Measurements from ENCODE around the gene LMLN. TPM values are rescaled to one million over a fixed set of nuclear protein-coding genes. Genes with fewer than 3 reads are reported as not detected.
"Not testable (repeated sequence)": the region's sequence is repeated elsewhere in the genome, so short reads cannot be mapped to it uniquely, and the experiment has no call there.

Gene LMLN
- total RNA-seq, 3 donors from 2014 or later, result 3.8 to 8.1 (median 5.7) TPM

GRCh38 chr3:198051836-198052235 is 91.8 kb downstream of the LMLN start:
- no peak for TF ChIP-seq CTCF (IDR thresholded peaks at IDR 0.05)
- ATAC-seq (no peak), DNase-seq (no peak)
- Histone ChIP-seq H3K36me3 (ENCODE audit: low read depth) (no peaks in the 10 kb centered on the region), H3K4me3 (no peak overlapping the region), H3K4me1 (ENCODE audit: low read depth) (no peaks in the 10 kb centered on the region), H3K9me3 (no peaks in the 10 kb centered on the region)
- intact Hi-C loops (cut with DNase I, micrococcal nuclease), result no loop called here

- DNase-seq; intact Hi-C loops (cut with DNase I, micrococcal nuclease); ATAC-seq; H3K36me3 ChIP-seq (ENCODE audit: low read depth); H3K4me3 ChIP-seq; H3K4me1 ChIP-seq (ENCODE audit: low read depth); H3K9me3 ChIP-seq: not testable (repeated sequence)
These were observed 93.4 kb downstream of the LMLN start for GRCh38 chr3:198053462-198053861.

GRCh38 chr3:198061119-198062067 is 101.4 kb downstream of the LMLN start:
- H3K9me3 ChIP-seq, result no peaks in the 10 kb centered on the region

GRCh38 chr3:198062068-198062465 is 102.0 kb downstream of the LMLN start:
- intact Hi-C loops (cut with DNase I, micrococcal nuclease), result no loop called here
- H3K36me3 ChIP-seq (ENCODE audit: low read depth), result no peaks in the 10 kb centered on the region
- DNase-seq (no peak), ATAC-seq (no peak)
- H3K4me1 ChIP-seq (ENCODE audit: low read depth), result no peaks in the 10 kb centered on the region
- no peak for TF ChIP-seq CTCF (IDR thresholded peaks at IDR 0.05)
- no peak overlapping the region for H3K4me3 ChIP-seq
- no peaks in the 10 kb centered on the region for H3K9me3 ChIP-seq

More at GRCh38 chr3:198061119-198062067, 101.4 kb downstream of the LMLN start:
- H3K4me3 ChIP-seq, result no peak overlapping the region
- DNase-seq, result no peak
- no peak for TF ChIP-seq CTCF (IDR thresholded peaks at IDR 0.05)
- ATAC-seq, result no peak
- intact Hi-C loops (cut with DNase I, micrococcal nuclease), result no loop called here
- no peaks in the 10 kb centered on the region for H3K4me1 ChIP-seq (ENCODE audit: low read depth)
- H3K36me3 ChIP-seq (ENCODE audit: low read depth), result no peaks in the 10 kb centered on the region

- H3K4me3 ChIP-seq, result no peak overlapping the region
- intact Hi-C loops (cut with DNase I, micrococcal nuclease), result no loop called here
- ATAC-seq (no peak), DNase-seq (no peak)
- H3K9me3 ChIP-seq, result no peaks in the 10 kb centered on the region
- H3K36me3 ChIP-seq (ENCODE audit: low read depth), result no peaks in the 10 kb centered on the region
- no peaks in the 10 kb centered on the region for H3K4me1 ChIP-seq (ENCODE audit: low read depth)
- no peak for TF ChIP-seq CTCF (IDR thresholded peaks at IDR 0.05)
These were observed 104.4 kb downstream of the LMLN start for GRCh38 chr3:198064420-198064819.

GRCh38 chr3:198065897-198066296 is 105.9 kb downstream of the LMLN start:
- Histone ChIP-seq H3K36me3 (ENCODE audit: low read depth) (no peaks in the 10 kb centered on the region), H3K4me3 (no peak overlapping the region), H3K9me3 (no peaks in the 10 kb centered on the region), H3K4me1 (ENCODE audit: low read depth) (no peaks in the 10 kb centered on the region)
- ATAC-seq (no peak), DNase-seq (no peak)
- intact Hi-C loops (cut with DNase I, micrococcal nuclease), result no loop called here
- no peak for TF ChIP-seq CTCF (IDR thresholded peaks at IDR 0.05)

Data from mucosa of descending colon (tissue), 3 donors.